ENCODE data around the gene KIF22.

- TF ChIP-seq POLR2A (IDR thresholded peaks at IDR 0.05; ENCODE audit: low read length) (no peak), GATA1 (IDR thresholded peaks at IDR 0.05; ENCODE audit: low read depth, low read length) (no peak)
These were observed 3.7 kb downstream of the KIF22 start for GRCh38 chr16:29794231-29794710.
